HG03139 (cell line): Measurements from ENCODE around the gene MT3.
A peak's percentile ranks its signal among the peaks of the same experiment; 100 is the strongest.

ENCODE experiments used
- ATAC-seq: cut with Tn5 transposase; IDR thresholded peaks from one replicate; pipeline ENCODE4 v1.9.1; 2021; ENCODE audit not compliant: unreplicated experiment

The MT3 gene

DNA sequence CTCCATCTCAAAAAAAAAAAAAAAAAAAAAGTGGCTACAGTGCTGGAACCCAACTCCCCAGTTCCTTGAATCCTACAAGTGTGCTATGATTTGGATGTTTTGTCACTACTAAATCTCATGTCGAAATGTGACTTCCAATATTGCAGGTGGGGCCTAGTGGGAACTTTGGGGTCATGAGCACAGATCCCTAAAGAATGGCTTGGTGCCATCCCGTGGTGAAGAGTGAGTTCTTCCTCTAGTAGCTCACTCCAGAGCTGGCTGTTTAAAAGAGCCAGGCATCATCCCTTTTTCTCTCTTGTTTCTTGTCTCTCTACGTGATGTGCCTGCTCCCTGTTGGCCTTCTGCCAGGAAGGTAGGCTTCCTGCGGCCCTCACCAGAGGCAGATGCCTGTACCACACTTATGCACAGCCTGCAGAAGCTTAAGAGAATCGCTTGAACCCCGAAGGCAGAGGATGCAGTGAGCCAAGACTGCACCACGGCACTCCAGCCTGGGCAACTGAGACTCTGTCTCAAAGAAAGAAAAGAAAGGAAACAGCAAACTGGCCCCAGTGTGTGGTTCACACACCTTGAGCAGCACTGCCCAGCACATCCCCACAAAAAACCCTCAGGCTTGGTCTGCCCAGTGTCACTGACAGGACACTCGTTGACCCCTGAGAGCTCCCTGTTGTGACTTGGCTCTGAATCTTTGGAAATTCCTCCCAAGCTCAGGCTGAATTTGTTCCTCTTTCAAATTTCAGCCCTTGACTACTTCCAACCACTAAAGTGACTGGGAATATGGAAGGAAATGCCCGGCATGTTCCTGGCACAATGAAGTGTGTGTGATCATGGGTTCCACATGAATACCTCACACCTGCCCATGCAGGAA lies 39.4 kb downstream of the MT3 start:
- no peak for ATAC-seq

- ATAC-seq, result no peak
Measured at GRCh38 chr16:56629531-56629930, 40.2 kb downstream of the MT3 start.

GRCh38 chr16:56630134-56630533 lies 40.8 kb downstream of the MT3 start:
- ATAC-seq, result peak; percentile 60

- ATAC-seq, result no peak
Measured at GRCh38 chr16:56631197-56631596, 41.9 kb downstream of the MT3 start.

GRCh38 chr16:56631832-56632155 lies 42.5 kb downstream of the MT3 start:
- no peak for ATAC-seq

GRCh38 chr16:56632156-56632847 lies 43.0 kb downstream of the MT3 start, which contains the start of gene MT1M:
MT1M (plus strand) TSS chr16:56632659; CDS start chr16:56632732, 73 bp downstream.
- ATAC-seq, result no peak

GRCh38 chr16:56632848-56633365 lies 43.6 kb downstream of the MT3 start:
- no peak for ATAC-seq

- no peak for ATAC-seq
Measured at GRCh38 chr16:56633535-56633934, 44.2 kb downstream of the MT3 start.

GRCh38 chr16:56634715-56635440 lies 45.5 kb downstream of the MT3 start:
- ATAC-seq, result no peak

- no peak for ATAC-seq
Measured at GRCh38 chr16:56635441-56635967, 46.2 kb downstream of the MT3 start.

GRCh38 chr16:56636616-56637413 lies 47.5 kb downstream of the MT3 start:
- ATAC-seq, result no peak

- ATAC-seq, result no peak
Measured at GRCh38 chr16:56637814-56638750, 48.8 kb downstream of the MT3 start, which contains the start of gene MT1A. MT1A (plus strand) TSS chr16:56638666; CDS start chr16:56638739, 73 bp downstream.

DNA sequence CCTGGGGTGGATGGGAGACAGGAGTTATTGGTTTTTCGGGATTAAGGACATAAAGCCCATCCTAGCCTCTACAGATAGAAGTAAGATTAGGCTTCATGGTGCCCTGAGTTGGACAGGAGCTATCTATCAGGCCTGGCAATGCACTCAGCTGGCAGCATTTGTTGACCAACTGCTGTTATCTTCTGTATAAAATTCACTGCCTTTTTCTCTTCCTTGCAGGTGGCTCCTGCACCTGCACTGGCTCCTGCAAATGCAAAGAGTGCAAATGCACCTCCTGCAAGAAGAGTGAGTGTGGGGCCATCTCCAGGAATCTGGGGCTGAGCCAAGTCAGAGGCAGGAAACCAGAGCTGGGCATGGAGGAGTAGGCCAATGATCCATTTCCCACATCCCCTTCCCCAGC lies 49.7 kb downstream of the MT3 start:
- no peak for ATAC-seq

DNA sequence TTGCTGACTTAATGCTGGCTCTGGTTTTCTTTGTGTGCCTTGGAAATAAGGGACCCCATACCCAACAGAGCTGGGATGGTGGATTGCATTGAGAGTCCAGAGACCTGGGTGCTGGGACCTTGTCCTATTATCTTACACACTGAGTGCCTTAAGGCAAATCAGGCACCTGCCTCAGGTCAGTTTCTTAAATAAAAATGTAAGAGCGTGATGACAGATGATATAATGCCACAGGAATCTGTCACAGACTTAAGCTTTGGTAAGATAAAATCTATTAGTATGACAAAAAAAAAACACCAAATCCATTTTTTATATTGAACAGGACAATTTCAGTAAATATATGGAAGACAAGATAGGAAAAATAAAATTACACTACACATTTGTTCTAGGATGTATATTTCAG lies 50.7 kb downstream of the MT3 start:
- no peak for ATAC-seq
